CD4-positive, alpha-beta T cell treated with Interleukin-12 subunit alpha and Interleukin-12 subunit beta, for 1 hour (primary cell): ENCODE measurements around the gene SNAPC4.
A peak's percentile ranks its signal among the peaks of the same experiment; 100 is the strongest.

Experiments
- DNase-seq: peaks from one replicate; pipeline ENCODE4 v3.0.0-alpha.2; 2020

Gene SNAPC4

GRCh38 chr9:136386018-136386417, 14.0 kb downstream of the SNAPC4 start:
- no peak for DNase-seq

- DNase-seq = peak; percentile 47
Observed at GRCh38 chr9:136385015-136385414, 15.0 kb downstream of the SNAPC4 start.

GRCh38 chr9:136383436-136383835, 16.5 kb downstream of the SNAPC4 start:
- DNase-seq = no peak

GRCh38 chr9:136381966-136382513, 17.9 kb downstream of the SNAPC4 start:
- no peak for DNase-seq

- no peak for DNase-seq
Observed at GRCh38 chr9:136381311-136381710, 18.7 kb downstream of the SNAPC4 start.

GRCh38 chr9:136380381-136380780, 19.6 kb downstream of the SNAPC4 start:
- no peak for DNase-seq

DNA sequence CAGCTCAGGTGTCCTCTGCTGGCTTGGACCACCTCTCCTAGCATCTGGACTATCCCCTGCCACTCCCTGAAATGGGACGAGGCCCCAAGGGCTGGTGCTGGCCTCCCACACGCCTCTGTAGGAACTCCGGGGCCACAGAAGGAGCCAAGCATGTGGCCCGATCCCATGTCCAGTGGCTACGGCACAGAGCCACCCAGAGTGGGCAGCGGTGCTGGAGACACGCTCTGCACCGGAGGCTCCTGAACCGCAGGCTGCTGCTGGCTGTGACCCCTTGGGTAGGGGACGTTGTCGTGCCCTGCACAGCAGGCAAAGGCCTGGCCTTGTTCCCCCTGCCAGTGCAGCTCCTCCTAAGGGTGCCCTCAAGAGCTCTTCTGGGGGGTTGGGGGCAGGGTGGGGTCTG, 20.1 kb downstream of the SNAPC4 start:
- DNase-seq = no peak

DNA sequence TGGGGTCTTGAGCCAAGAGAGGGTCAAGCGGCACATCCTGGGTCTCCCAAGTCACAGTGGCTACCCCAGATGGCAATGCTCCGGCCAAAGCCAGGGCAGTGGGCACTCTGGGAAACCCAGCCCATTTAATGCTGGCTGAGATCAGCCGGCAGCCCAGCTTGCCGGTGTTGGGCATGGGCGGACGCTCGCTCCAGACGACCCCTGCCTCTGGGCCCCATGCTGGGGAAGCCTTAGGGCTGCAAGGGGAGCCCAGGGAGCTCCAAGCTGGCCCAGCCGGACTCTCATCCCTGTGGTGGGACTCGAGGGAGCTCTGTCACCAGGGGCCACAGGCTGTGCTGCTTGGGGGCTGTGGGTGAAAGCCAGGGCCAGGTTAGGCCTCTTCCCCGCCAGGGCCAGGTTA, 20.6 kb downstream of the SNAPC4 start:
- no peak for DNase-seq

GRCh38 chr9:136379003-136379287, 21.0 kb downstream of the SNAPC4 start:
- DNase-seq = no peak

- no peak for DNase-seq
Observed at GRCh38 chr9:136378170-136379002, 21.6 kb downstream of the SNAPC4 start.

GRCh38 chr9:136377341-136378169, 22.4 kb downstream of the SNAPC4 start:
- DNase-seq = no peak

GRCh38 chr9:136376457-136376856, 23.5 kb downstream of the SNAPC4 start:
- DNase-seq = no peak

DNA sequence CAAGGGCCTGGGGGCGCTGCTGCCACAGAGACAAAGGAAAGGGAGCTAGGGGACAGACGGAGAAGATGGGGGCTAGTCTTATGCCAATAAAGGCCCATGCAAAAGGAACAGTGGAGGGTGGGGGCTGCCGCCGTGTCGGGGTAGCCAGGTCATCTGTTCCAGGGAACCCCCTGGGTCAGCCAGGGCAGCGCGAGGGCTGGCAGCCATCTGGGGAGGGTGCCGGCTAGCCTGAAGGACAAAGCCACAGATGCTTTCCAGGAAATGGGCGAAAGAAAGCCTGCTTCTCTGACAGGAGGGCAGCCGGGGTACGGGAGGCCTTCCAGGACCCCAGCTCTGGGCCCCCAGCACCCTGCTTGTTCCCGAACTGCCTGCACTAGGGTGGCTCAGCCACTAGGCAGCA, 24.9 kb downstream of the SNAPC4 start:
- no peak for DNase-seq

GRCh38 chr9:136374183-136374575, 25.8 kb downstream of the SNAPC4 start:
- no peak for DNase-seq

- peak; percentile 8 for DNase-seq
Observed at GRCh38 chr9:136373300-136374182, 26.4 kb downstream of the SNAPC4 start, which contains the start of gene CARD9. TSS of gene CARD9 (minus strand) at chr9:136373669. CDS start at chr9:136372078, 1,591 bp downstream.

- DNase-seq = no peak
Observed at GRCh38 chr9:136372561-136373299, 27.2 kb downstream of the SNAPC4 start.

GRCh38 chr9:136372006-136372405, 28.0 kb downstream of the SNAPC4 start:
- no peak for DNase-seq

- DNase-seq = no peak
Observed at GRCh38 chr9:136371533-136371880, 28.5 kb downstream of the SNAPC4 start.

GRCh38 chr9:136370687-136371532, 29.1 kb downstream of the SNAPC4 start:
- DNase-seq = no peak

DNA sequence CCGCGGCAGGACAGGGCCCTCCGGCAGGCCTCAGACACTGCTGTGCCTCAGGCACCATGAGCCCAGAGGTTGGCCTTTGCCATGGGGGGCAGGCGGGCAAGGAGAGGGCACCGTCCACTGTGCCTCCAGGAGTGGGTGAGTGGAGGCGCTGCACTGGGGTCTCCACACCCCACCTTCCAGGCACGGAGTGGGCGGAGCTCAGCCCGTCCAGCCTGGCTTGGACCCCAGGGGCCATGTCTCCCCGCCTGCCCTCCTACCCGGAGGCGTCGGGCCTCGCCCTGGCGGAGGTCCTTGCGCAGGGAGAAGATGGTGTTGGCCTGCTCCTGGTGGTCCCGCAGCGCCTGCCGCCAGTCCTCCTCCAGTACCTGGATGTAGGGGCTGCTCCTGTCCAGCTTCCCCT, 29.9 kb downstream of the SNAPC4 start:
- no peak for DNase-seq

DNA sequence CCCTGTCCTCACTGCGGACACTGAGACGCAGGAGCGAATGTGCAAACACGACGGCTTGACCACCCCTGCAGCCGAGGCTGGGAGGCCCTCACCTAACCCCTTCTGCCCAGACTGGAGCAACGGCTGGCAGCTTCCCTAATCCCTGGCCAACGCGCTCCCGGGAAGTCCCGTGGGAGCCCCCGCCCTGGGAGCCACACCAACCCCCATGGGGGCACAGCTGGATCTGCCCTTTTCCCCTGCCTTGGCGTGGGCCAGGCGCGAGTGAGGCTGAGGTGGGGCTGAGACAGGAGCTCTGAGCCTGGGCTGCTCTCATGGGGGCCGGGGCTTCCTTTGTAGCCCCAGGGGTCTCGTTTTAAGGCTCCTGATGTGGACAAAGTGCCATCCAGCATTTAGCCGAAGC, 31.8 kb downstream of the SNAPC4 start:
- no peak for DNase-seq
